GM21576 (cell line): ENCODE results near the gene LSAMP.

ENCODE experiments used
- ATAC-seq: cut with Tn5 transposase; IDR thresholded peaks from one replicate; pipeline ENCODE4 v1.9.1; 2021; ENCODE audit warnings: mild to moderate bottlenecking, moderate library complexity; ENCODE audit not compliant: unreplicated experiment

LSAMP gene

GRCh38 chr3:116033516-116033915 lies 411.8 kb downstream of the LSAMP start:
- ATAC-seq, result no peak

- ATAC-seq, result no peak
Measured at GRCh38 chr3:116032176-116032575, 413.1 kb downstream of the LSAMP start.

GRCh38 chr3:116030131-116030850 lies 415.0 kb downstream of the LSAMP start:
- no peak for ATAC-seq

GRCh38 chr3:116029266-116029665 lies 416.0 kb downstream of the LSAMP start:
- ATAC-seq, result no peak

- ATAC-seq, result no peak
Measured at GRCh38 chr3:116028157-116028556, 417.1 kb downstream of the LSAMP start.

- ATAC-seq, result peak; percentile 6
Measured at GRCh38 chr3:116020989-116021388, 424.3 kb downstream of the LSAMP start.

- ATAC-seq, result peak; percentile 96
Measured at GRCh38 chr3:116020495-116020894, 424.8 kb downstream of the LSAMP start.

- no peak for ATAC-seq
Measured at GRCh38 chr3:116019254-116019763, 426.0 kb downstream of the LSAMP start.

GRCh38 chr3:116018646-116019045 lies 426.6 kb downstream of the LSAMP start:
- ATAC-seq, result no peak

- ATAC-seq, result no peak
Measured at GRCh38 chr3:116015931-116016330, 429.4 kb downstream of the LSAMP start.

GRCh38 chr3:116007000-116007399 lies 438.3 kb downstream of the LSAMP start:
- ATAC-seq, result no peak

- no peak for ATAC-seq
Measured at GRCh38 chr3:116005404-116005803, 439.9 kb downstream of the LSAMP start.

GRCh38 chr3:116002235-116002634 lies 443.1 kb downstream of the LSAMP start:
- no peak for ATAC-seq

- no peak for ATAC-seq
Measured at GRCh38 chr3:116001151-116001621, 444.1 kb downstream of the LSAMP start.

GRCh38 chr3:116000311-116000710 lies 445.0 kb downstream of the LSAMP start:
- peak; percentile 79 for ATAC-seq

GRCh38 chr3:115999613-116000012 lies 445.7 kb downstream of the LSAMP start:
- no peak for ATAC-seq

- ATAC-seq, result no peak
Measured at GRCh38 chr3:115999001-115999585, 446.2 kb downstream of the LSAMP start.

- ATAC-seq, result no peak
Measured at GRCh38 chr3:115996420-115997108, 448.7 kb downstream of the LSAMP start.

GRCh38 chr3:115990669-115991068 lies 454.6 kb downstream of the LSAMP start:
- ATAC-seq, result no peak

- ATAC-seq, result no peak
Measured at GRCh38 chr3:115989684-115990421, 455.4 kb downstream of the LSAMP start.
